GM18526 (cell line): ENCODE measurements around the gene UNKL.

Source experiments
- POLR2A ChIP-seq: IDR thresholded peaks from 3 replicates; pipeline ENCODE4 v1.6.1; 2011; ENCODE audit not compliant: insufficient read length; ENCODE audit errors: extremely low read depth

The UNKL gene

GRCh38 chr16:1450218-1450617 lies 35.7 kb upstream of the UNKL start:
- TF ChIP-seq POLR2A = no peak

DNA sequence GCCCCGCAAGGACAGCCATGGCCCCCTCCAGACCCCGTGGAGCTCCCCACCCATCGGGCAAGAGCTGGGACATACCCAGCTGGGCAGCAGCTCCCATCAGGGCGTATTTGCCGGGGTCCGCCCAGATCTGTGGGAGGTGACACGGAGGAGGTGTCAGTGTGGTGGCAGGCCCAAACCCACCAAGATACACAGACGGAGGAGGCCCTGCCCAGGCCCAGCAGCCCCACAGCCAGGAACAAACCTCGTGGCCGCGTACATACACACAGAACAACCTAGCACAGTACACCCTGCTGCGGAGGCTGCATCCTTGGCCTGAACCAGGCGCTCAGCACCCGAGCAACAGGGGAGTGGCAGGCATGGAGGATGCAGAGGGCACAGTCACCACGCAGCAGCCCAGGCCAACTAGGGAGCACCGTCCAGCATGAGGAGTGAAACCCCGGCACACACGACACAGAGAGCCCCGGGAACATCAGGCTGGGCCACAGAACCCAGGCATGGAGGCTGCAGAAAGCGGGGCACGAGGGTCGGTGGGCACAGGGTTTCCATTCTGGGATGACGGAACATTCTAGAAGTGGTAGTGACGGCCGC lies 34.8 kb upstream of the UNKL start:
- TF ChIP-seq POLR2A = no peak

DNA sequence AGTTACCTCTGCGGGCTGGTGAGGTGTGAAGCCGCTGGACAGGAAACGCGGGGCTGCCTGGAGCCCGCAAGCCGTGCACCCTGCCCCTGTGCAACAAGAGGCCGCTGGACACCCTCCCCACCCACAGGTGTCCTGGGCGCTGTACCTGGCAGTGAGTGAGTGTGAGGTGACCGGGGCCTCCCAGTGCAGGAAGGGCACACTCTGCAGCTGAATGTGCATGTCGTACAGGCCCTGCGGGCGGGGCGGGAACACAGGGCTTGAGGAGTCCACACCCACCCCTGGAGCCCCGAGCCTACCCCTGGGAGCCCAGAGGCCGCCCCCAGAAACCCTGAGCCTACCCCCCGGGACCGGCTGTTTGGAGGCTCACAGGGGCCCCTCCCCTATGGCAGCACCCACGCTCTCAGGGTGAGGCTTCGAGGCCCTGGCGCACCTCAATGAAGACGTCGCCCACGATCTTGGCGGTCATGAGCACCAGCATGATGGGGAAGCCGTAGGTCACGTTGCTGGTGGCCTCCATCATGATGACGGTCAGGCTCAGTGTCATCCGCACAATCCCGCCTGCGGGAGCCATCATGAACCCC lies 34.1 kb upstream of the UNKL start:
- no peak for TF ChIP-seq POLR2A

DNA sequence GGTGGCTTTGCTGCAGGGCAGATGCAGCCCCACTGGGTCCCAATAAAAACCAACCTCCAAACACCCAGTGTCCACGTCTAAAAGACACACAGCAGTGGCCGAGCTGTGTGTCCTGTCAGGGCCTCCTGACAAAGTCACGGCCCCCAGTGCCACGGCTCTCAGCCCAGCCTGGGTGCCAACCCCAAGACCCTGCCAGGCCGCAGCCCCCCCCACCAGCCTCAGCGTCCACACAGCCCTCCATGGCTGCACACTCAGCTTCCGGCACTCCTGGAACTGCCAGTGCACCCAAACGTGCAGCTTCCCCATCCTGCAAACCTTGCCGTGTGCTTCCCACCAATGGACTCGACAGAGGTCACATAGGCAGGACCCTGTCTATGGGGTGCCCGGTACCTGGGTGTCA lies 33.5 kb upstream of the UNKL start:
- TF ChIP-seq POLR2A = no peak

DNA sequence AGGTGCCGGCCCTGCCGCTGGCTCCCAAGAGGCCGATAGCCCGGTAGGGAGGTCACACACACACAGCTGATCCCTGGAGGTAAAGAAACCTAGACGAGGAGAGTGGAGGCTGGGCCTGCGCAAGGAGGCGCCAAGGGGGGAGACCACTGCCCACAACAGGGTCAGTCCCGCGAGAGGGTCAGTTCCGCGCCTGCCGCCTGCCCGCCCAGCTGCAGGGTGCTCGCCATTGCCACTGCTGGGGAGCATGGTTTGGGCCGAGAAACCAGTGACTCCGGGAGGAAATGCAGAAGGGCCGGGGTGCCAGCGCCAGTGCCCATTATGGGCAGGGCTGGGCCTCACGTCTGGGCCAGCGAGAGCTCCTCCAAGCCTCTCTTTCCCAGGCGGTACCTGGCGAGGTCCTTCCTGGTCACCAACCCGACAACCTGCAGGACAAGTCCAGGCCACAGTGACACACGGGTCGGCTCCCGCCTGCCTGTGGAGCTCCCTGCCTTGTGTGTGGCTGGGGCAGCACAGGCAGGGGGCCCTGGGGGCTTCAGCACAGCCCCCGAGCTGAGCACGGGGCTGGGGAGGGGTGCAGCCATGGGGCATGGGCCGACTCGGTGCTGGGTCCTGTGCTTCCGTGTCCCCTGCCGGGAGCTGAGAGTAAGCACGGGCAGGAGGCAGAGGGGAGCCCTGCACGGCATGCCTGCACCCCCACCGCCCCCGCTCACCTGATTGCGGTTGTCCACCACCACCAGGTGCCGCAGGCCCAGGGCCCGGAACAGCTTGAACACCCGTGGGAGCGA lies 32.0 kb upstream of the UNKL start:
- TF ChIP-seq POLR2A = no peak

GRCh38 chr16:1445518-1446203 lies 31.2 kb upstream of the UNKL start:
- no peak for TF ChIP-seq POLR2A

GRCh38 chr16:1444730-1445517 lies 30.4 kb upstream of the UNKL start:
- TF ChIP-seq POLR2A = no peak

DNA sequence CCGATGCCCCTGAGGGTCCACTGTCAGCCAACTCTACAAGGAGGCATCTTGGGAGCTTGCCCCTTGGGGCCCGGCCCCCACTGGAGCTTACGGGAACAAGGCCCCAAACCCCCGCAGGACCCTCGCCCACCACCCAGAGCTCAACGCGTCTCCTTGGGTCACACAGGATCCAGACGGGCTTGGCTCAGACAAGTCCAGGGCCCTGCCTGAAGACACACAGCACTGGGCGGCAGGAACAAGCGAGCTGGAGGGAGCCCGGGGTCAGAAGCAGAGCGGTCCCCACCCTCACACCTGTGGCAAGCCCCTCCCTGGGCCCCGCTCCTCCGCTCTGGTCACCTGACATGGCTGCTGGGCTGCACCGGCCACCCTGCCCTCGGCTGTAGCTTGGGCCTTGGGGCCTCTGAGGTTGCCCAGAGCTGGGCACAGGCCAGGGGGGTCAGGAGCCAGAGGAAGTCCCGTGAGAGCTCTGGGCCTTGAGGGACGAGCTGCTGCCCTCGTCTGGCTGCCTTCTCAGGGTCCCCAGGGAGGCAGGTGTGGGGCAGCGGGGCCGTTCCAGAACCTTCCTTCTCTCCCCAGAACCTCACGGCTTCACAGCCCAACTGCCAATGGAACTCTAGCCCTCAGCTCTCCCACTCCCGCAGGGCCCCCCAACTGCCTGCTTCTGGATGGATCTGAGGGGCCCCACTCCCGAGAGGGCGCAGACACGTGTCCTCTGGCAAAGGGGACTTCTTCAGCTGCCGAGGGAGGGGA lies 29.7 kb upstream of the UNKL start, which contains the start of gene CCDC154:
Gene CCDC154 (minus strand): TSS at position 577 of the 750 bp plus-strand sequence. CDS start 234 bp downstream, at position 343.
- no peak for TF ChIP-seq POLR2A

DNA sequence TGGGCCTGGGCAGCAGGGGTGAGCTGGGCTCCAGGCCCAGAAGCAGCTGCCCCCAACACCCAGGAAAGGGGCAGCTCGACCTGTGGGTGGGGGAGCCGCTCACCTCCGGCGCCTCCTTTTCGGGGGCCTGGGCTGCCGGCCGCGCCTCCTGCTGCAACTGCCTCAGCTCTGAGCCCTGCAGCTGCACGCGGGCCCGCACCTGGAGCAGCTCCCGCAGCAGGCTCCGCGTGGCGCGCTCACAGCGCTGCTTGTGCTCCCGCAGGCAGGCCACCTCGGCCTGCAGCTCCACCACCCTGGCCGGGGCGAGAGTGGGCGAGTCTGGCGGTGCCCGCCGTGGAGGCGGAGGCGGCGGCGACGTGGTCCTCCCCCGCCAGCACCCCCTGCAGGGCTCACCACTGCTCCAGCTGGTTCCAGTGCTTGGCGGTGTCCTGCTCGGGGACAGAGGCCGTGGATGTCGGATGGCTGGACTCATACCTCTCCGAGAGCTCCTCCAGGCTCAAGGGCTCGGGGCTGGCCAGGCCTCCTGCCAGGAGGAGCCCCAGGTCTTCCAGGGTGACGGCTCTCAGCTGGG lies 29.0 kb upstream of the UNKL start:
- TF ChIP-seq POLR2A = no peak

- TF ChIP-seq POLR2A = no peak
Measured at GRCh38 chr16:1442697-1443096, 28.2 kb upstream of the UNKL start.

DNA sequence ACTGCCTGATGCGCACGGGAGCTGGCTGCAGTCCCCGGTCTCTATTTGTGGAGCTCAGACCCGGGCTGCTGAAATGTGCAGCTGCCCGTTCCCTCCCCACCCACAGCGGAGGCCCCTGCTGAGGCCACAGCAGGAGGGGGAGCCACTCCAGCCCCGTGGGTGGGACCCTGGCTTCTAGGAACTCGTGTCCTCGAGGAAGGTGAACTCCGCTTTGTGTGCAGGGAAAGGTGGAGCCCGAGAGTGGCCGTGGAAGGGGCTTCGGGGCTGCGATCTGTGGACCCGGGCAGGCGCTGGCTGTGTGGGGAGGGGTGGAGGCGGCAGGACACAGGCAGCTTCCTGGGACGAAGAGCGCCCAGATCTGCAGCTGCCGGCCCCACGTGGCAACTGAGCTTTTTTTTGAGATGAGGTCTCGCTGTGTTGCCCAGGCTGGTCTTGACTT lies 26.9 kb upstream of the UNKL start:
- no peak for TF ChIP-seq POLR2A

- TF ChIP-seq POLR2A = no peak
Measured at GRCh38 chr16:1439058-1439698, 24.7 kb upstream of the UNKL start.

- TF ChIP-seq POLR2A = no peak
Measured at GRCh38 chr16:1438229-1439057, 23.9 kb upstream of the UNKL start.
